Activated CD4-positive, alpha-beta T cell treated with anti-CD3 and anti-CD28 coated beads, Interleukin-2, amount 10 ng/mL, durations not matched to agents 7 days and 5 days (primary cell): ENCODE measurements around the gene CTBS. TPM values are rescaled to one million over a fixed set of nuclear protein-coding genes. Genes with fewer than 3 reads are reported as not detected.

Source experiments
- CTCF ChIA-PET: fragments of 350-600 bp; sonication (Branson Sonifier 250); formaldehyde crosslinking; loops from one replicate; lab custom pipeline; 2021; ENCODE audit warnings: antibody characterized with exemption; lab: Charles Lee
- POLR2A ChIA-PET: fragments of 350-600 bp; sonication (Branson Sonifier 250); formaldehyde crosslinking; loops from one replicate; lab custom pipeline; 2021; ENCODE audit warnings: antibody characterized with exemption; lab: Charles Lee
- DNase-seq: peaks from one replicate; pipeline ENCODE4 v3.0.0-alpha.2; 2020
- H3K27ac Mint-ChIP-seq: one replicate; pipeline ENCODE4 v1.8.0; 2021; ENCODE audit warnings: mild to moderate bottlenecking, moderate library complexity, mixed read lengths
- H3K27me3 Mint-ChIP-seq: one replicate; pipeline ENCODE4 v1.8.0; 2021; ENCODE audit warnings: mixed read lengths
- H3K36me3 Mint-ChIP-seq: one replicate; pipeline ENCODE4 v1.8.0; 2021; ENCODE audit warnings: low read depth, mixed read lengths
- H3K4me1 Mint-ChIP-seq: one replicate; pipeline ENCODE4 v1.8.0; 2021; ENCODE audit warnings: mixed read lengths
- H3K4me3 Mint-ChIP-seq: one replicate; pipeline ENCODE4 v1.8.0; 2021; ENCODE audit warnings: mild to moderate bottlenecking, moderate library complexity, mixed read lengths
- H3K9me3 Mint-ChIP-seq: one replicate; pipeline ENCODE4 v1.8.0; 2021; ENCODE audit warnings: mixed read lengths
- total RNA-seq, 2 experiments: library from RNA; stranded (reverse); gene quantifications; one replicate each; pipeline ENCODE4 v1.2.3, GENCODE V29; 2021

The CTBS gene
- total RNA-seq, result 10 to 100 TPM; 13.2 to 14.8 TPM

DNA sequence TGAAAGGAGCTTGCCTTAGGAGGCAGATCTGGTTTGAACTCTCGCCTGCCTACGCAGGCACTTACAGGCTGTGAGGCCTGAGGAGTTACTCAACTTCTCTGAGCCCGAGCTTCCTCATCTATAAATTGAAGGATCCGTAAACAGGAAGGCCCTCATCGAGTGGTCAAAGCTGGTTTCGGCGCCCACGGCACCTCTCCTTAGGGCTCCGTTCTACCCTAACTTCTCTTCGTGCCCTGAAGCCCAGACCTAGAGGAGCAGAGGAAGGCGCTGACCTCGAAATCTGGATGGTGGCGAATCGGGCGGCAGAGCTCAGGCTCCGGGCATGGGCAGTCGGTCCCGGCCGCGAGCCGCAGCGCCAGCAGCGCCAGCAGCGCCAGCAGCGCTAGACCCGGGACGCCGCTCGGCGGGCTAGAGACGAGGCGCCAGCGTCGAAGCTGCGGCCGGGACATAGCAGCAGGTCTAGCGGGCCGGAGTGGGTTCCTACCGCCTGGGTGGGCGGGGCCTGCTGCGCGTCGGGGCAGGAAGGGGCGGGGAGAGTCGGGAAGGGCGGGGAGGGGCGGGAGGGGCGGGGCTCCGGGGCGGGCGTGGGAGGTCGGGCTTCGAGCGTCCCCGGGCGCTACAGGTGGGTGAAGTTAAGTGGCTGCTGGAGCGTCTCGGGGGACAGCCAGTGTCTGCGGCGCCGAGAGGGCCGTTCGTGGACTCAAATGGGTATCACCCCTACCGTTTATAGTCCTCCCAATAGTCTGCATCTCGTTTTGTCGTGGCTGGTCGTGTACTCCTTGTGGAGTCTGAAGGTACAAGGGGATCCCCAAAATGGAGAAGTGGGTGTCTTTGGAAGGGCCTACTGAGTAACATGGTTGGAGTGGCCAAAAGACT lies at the start of gene CTBS:
Gene CTBS, minus strand, starts transcription at position 474 of the 876 bp plus-strand sequence. Its CDS starts 25 bp downstream, at position 449.
- peaks cover 39% of the 10 kb centered on the region for H3K4me1 Mint-ChIP-seq
- peak; percentile 87 for DNase-seq
- H3K36me3 Mint-ChIP-seq, result peaks cover 32% of the 10 kb centered on the region

GRCh38 chr1:84621553-84621952 lies 47.3 kb upstream of the CTBS start:
- POLR2A ChIA-PET, result no interaction called here
- CTCF ChIA-PET, result interaction anchor here (0.7 to 2.6 kb wide), 4 partner anchors 14 to 109 kb away, joined by 3 to 12 read pairs (median 4); no protein-coding TSS in a partner anchor
- Mint-ChIP-seq H3K36me3 (no peaks in the 10 kb centered on the region), H3K4me1 (peaks cover 18% of the 10 kb centered on the region), H3K27me3 (no peaks in the 10 kb centered on the region), H3K27ac (no peak overlapping the region), H3K4me3 (no peak overlapping the region), H3K9me3 (no peaks in the 10 kb centered on the region)
- no peak for DNase-seq

More for the DNA sequence above, at the start of gene CTBS:
- peaks cover 5% of the 10 kb centered on the region for H3K9me3 Mint-ChIP-seq
- POLR2A ChIA-PET, result interaction anchor here (0.6 to 2.7 kb wide), 2 partner anchors 68 to 1134 kb away, joined by 3 to 19 read pairs; partner anchors contain the start of genes GNG5, SPATA1 and ZNHIT6
- CTCF ChIA-PET, result interaction anchor here (0.6 to 2.0 kb wide), 5 partner anchors 19 to 179 kb away, joined by 3 to 7 read pairs (median 3); no protein-coding TSS in a partner anchor
- H3K27me3 Mint-ChIP-seq, result peaks cover 1% of the 10 kb centered on the region
- peak within 1 kb of the TSS; percentile 100 for H3K27ac Mint-ChIP-seq
- H3K4me3 Mint-ChIP-seq, result peak within 1 kb of the TSS; percentile 98

- ChIA-PET CTCF (interaction anchor here (0.6 to 2.6 kb wide), 17 partner anchors 9 to 239 kb away, joined by 3 to 12 read pairs (median 4); partner anchors contain the start of genes CTBS, GNG5 and SPATA1), POLR2A (interaction anchor here (0.7 kb wide), 2 partner anchors 114 to 136 kb away, joined by 3 to 4 read pairs; partner anchors contain the start of genes GNG5 and SPATA1)
- Mint-ChIP-seq H3K9me3 (no peaks in the 10 kb centered on the region), H3K27me3 (no peaks in the 10 kb centered on the region), H3K27ac (peak overlapping the region; percentile 88), H3K36me3 (no peaks in the 10 kb centered on the region), H3K4me3 (peak overlapping the region; percentile 84), H3K4me1 (peaks cover 18% of the 10 kb centered on the region)
- peak; percentile 74 for DNase-seq
Measured at GRCh38 chr1:84620720-84621313, 46.6 kb upstream of the CTBS start.

- H3K4me3 Mint-ChIP-seq, result peak overlapping the region; percentile 18
- no peaks in the 10 kb centered on the region for H3K27me3 Mint-ChIP-seq
Measured at GRCh38 chr1:84619383-84620102, 45.3 kb upstream of the CTBS start.

DNA sequence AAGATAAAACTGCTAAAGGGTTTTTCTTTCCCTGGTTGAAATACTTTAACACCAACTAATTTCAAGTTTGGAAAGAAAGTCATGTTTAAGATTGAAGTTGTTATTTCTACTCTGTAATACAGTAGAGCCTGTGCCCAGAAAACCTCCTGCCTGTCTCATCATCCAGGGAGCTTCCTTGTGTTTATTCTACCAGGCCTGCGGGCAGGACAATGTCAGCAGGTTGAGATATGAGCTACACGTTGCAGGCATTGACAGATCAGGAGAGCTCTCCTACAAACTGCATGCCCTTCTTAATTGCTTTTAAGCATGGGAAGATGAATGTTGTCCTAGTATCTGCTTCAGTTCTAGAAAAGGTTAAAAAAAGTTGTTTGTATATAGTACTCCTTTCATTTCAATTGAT lies 43.1 kb upstream of the CTBS start:
- no peak overlapping the region for H3K4me3 Mint-ChIP-seq
- H3K27ac Mint-ChIP-seq, result no peak overlapping the region
- ChIA-PET CTCF (interaction anchor here (1.3 kb wide), 1 partner anchor 175 kb away, joined by 3 read pairs; no protein-coding TSS in a partner anchor), POLR2A (no interaction called here)
- no peak for DNase-seq
- H3K36me3 Mint-ChIP-seq, result peaks cover 9% of the 10 kb centered on the region
- peaks cover 16% of the 10 kb centered on the region for H3K4me1 Mint-ChIP-seq
- peaks cover 16% of the 10 kb centered on the region for H3K9me3 Mint-ChIP-seq
- no peaks in the 10 kb centered on the region for H3K27me3 Mint-ChIP-seq

More at GRCh38 chr1:84619383-84620102, 45.3 kb upstream of the CTBS start:
- ChIA-PET POLR2A (interaction anchor here (0.7 kb wide), 1 partner anchor 113 kb away, joined by 4 read pairs; the partner anchor contains the start of genes GNG5 and SPATA1), CTCF (interaction anchor here (0.6 to 2.6 kb wide), 14 partner anchors 12 to 241 kb away, joined by 3 to 12 read pairs (median 4); partner anchors contain the start of genes GNG5 and SPATA1)
- Mint-ChIP-seq H3K36me3 (peaks cover under 1% of the 10 kb centered on the region), H3K27ac (no peak overlapping the region), H3K9me3 (peaks cover 6% of the 10 kb centered on the region), H3K4me1 (peaks cover 18% of the 10 kb centered on the region)
- no peak for DNase-seq

DNA sequence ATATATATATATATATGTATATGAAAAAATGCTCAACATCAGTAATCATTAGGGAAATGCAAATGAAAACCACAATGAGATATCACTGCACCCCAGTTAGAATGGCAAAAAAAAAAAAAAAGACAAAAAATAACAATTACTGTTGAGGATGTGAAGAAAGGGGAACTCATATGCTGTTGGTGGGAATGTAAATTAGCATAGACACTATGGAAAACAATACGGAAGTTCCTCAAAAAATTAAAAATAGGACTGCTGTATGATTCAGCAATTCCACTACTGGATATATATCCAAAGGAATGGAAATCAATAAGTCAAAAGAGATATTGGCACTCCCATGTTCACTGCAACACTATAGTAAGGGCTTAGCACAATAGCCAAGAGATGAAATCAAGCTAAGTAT lies 41.5 kb upstream of the CTBS start:
- H3K27ac Mint-ChIP-seq, result no peak overlapping the region
- H3K4me3 Mint-ChIP-seq, result no peak overlapping the region
- H3K27me3 Mint-ChIP-seq, result no peaks in the 10 kb centered on the region
- ChIA-PET CTCF (interaction anchor here (1.1 kb wide), 1 partner anchor 380 kb away, joined by 3 read pairs; no protein-coding TSS in a partner anchor), POLR2A (no interaction called here)
- peaks cover 23% of the 10 kb centered on the region for H3K9me3 Mint-ChIP-seq
- peaks cover 12% of the 10 kb centered on the region for H3K4me1 Mint-ChIP-seq
- peaks cover 9% of the 10 kb centered on the region for H3K36me3 Mint-ChIP-seq
- DNase-seq, result no peak

- CTCF ChIA-PET, result interaction anchor here (0.6 to 2.0 kb wide), 3 partner anchors 39 to 172 kb away, joined by 3 to 8 read pairs (median 3); no protein-coding TSS in a partner anchor
- POLR2A ChIA-PET, result no interaction called here
- peaks cover 9% of the 10 kb centered on the region for H3K36me3 Mint-ChIP-seq
Measured at GRCh38 chr1:84613887-84614286, 39.6 kb upstream of the CTBS start.

GRCh38 chr1:84613026-84613425 lies 38.8 kb upstream of the CTBS start:
- Mint-ChIP-seq H3K4me1 (no peaks in the 10 kb centered on the region), H3K27ac (no peak overlapping the region), H3K27me3 (no peaks in the 10 kb centered on the region), H3K36me3 (peaks cover 9% of the 10 kb centered on the region), H3K9me3 (peaks cover 23% of the 10 kb centered on the region), H3K4me3 (no peak overlapping the region)
- ChIA-PET POLR2A (no interaction called here), CTCF (interaction anchor here (2.0 kb wide), 2 partner anchors 7 to 171 kb away, joined by 8 read pairs; no protein-coding TSS in a partner anchor)
- no peak for DNase-seq

More at GRCh38 chr1:84613887-84614286, 39.6 kb upstream of the CTBS start:
- Mint-ChIP-seq H3K9me3 (peaks cover 23% of the 10 kb centered on the region), H3K4me1 (no peaks in the 10 kb centered on the region), H3K27ac (no peak overlapping the region), H3K4me3 (no peak overlapping the region), H3K27me3 (no peaks in the 10 kb centered on the region)
- no peak for DNase-seq

DNA sequence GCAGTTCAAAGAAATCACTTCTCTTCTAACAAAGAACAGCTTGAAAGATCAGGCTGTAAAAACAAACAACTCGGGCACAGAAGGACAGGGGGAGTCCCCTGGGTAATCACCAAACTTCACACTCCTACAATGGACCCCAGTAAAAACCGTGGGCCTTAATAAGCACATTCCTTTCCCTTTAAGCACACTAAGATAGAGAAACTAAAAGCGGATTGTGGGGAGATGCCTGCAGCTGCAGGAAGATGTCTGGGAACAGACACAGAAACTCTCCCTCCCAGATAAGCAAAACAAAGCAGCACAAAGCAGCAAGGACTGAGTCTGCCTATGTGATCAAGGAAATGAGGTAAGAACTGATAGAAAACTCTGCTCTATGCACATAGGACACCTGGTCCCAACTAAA lies 37.6 kb upstream of the CTBS start:
- Mint-ChIP-seq H3K36me3 (peaks cover 9% of the 10 kb centered on the region), H3K4me3 (no peak overlapping the region)

DNA sequence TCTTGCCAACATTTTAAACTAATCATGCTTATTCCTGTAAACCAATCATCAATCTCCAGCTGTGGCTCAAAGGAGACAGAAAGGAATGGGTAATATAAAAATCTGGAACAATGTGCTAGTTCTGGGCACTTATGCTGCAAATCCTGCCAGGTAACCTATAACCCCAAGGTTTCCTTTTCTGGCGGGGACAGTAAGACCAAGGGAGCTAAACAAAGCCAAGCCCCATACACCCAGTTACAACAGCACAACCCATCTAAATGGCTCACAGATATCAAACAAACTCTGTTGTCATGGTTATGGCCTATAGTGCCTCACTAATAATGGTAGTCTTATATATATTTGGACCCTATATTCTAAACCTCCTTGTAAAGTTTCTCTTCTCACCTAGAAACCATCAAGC lies 36.9 kb upstream of the CTBS start:
- H3K36me3 Mint-ChIP-seq, result peaks cover 10% of the 10 kb centered on the region
- CTCF ChIA-PET, result interaction anchor here (0.8 to 2.0 kb wide), 2 partner anchors 8 to 9 kb away, joined by 3 to 8 read pairs; no protein-coding TSS in a partner anchor
- H3K4me3 Mint-ChIP-seq, result no peak overlapping the region
- peaks cover 28% of the 10 kb centered on the region for H3K9me3 Mint-ChIP-seq
- no peaks in the 10 kb centered on the region for H3K4me1 Mint-ChIP-seq
- H3K27ac Mint-ChIP-seq, result no peak overlapping the region
- no peaks in the 10 kb centered on the region for H3K27me3 Mint-ChIP-seq
- POLR2A ChIA-PET, result no interaction called here
- DNase-seq, result no peak

More for the DNA sequence above, 37.6 kb upstream of the CTBS start:
- peaks cover 23% of the 10 kb centered on the region for H3K9me3 Mint-ChIP-seq
- ChIA-PET POLR2A (no interaction called here), CTCF (interaction anchor here (0.8 to 2.0 kb wide), 3 partner anchors 9 to 169 kb away, joined by 3 to 8 read pairs (median 8); no protein-coding TSS in a partner anchor)
- H3K27me3 Mint-ChIP-seq, result no peaks in the 10 kb centered on the region
- no peak overlapping the region for H3K27ac Mint-ChIP-seq
- no peak for DNase-seq
- no peaks in the 10 kb centered on the region for H3K4me1 Mint-ChIP-seq

- Mint-ChIP-seq H3K9me3 (peaks cover 38% of the 10 kb centered on the region), H3K4me3 (no peak overlapping the region), H3K4me1 (no peaks in the 10 kb centered on the region), H3K36me3 (peaks cover 7% of the 10 kb centered on the region), H3K27me3 (no peaks in the 10 kb centered on the region), H3K27ac (no peak overlapping the region)
- CTCF ChIA-PET, result interaction anchor here (1.9 to 2.9 kb wide), 2 partner anchors 13 to 165 kb away, joined by 4 to 12 read pairs; no protein-coding TSS in a partner anchor
- DNase-seq, result no peak
- POLR2A ChIA-PET, result no interaction called here
Measured at GRCh38 chr1:84606977-84607376, 32.7 kb upstream of the CTBS start.
